HuH-7 (cell line): ENCODE results near the gene TRAPPC3L.
"Not testable (repeated sequence)": the region's sequence is repeated elsewhere in the genome, so short reads cannot be mapped to it uniquely, and the experiment has no call there.

Experiments
- DNase-seq: peaks from one replicate; pipeline ENCODE4 v3.0.0; 2011; ENCODE audit warnings: low spot score

Gene TRAPPC3L

DNA sequence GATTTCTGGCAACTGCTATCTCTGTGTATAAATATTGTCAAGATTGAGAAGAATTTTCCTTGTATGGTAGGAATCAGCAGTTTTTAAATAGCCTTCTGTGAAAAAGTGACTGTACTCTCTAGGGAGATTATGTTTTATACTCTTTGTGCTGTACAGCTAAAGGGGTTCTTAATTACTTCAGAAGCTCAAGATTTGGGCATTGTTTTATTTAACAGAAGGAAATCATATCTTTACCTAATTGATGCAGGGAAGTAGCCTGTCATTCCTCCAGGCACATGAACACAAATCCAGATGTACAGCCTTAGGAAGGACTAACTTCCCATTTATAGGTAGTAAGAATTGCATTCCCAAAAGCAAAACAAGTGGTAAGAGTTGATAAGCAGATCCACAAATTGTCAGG lies 32.8 kb downstream of the TRAPPC3L start:
- no peak for DNase-seq

DNA sequence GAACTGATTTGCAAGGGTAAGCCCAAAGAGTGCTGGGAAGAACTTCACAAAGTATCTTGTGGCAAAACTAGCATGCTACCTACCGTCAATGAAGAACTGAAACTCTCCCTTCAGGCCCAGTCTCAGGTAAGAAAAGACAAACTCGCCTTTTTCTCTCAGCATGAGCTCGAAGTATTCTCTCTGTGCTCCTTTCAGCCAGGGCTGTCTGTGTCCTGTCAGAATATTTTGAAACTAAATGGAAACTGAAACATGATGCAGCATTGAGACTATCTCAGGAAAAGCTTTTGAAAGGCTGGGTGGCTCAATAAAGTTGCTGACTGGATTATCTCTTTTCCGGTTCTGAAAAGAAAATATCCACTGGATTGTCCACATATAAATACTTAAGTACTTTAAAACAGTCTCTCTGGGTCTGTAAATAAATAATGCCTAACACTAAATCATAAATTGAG lies 33.3 kb downstream of the TRAPPC3L start:
- DNase-seq: no peak

DNA sequence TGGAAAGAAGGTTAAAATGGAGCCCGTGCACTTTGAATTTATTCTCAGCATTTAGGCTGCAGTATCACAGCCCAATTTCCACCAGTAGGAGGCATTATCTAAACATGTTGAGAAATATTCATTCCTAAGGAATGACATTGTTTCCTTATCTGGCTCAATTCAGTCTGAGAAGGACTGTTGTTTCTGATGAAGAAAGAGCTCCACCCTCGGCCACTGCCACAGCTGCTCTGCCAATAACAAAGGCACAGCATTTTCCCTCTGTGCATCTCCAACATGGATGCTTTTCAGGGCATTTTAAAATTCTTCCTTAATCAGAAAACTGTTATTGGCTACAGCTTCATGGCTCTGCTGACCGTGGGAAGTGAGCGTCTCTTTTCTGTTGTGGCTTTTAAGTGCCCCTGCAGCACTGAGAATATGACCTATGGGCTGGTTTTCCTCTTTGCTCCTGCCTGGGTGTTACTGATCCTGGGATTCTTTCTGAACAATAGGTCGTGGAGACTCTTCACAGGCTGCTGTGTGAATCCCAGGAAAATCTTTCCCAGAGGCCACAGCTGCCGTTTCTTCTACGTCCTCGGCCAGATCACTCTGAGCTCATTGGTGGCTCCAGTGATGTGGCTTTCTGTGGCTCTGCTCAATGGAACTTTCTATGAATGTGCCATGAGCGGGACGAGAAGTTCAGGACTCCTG lies 33.9 kb downstream of the TRAPPC3L start, which contains the start of gene CALHM5:
Gene CALHM5, plus strand, starts transcription at position 216 of the 687 bp plus-strand sequence. Its CDS starts 58 bp downstream, at position 274.
- no peak for DNase-seq

DNA sequence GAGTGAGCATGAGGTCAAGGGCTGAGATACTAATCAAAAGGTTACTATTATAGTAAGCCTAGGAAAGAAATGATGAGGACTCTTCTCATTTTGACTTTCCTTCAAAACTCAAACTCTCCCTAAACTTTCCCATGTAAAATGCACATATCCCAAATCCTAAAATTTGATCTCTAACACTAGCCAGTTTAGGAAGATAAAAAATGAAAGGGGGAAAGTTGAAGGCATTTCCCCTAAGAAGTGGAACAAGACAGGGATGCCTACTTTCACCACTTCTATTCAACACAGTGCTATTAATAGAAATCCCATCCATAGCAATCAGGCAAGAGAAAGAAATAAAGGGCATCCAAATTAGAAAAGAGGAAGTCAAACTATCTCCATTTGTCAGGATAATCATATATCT lies 37.0 kb downstream of the TRAPPC3L start:
- no peak for DNase-seq

DNA sequence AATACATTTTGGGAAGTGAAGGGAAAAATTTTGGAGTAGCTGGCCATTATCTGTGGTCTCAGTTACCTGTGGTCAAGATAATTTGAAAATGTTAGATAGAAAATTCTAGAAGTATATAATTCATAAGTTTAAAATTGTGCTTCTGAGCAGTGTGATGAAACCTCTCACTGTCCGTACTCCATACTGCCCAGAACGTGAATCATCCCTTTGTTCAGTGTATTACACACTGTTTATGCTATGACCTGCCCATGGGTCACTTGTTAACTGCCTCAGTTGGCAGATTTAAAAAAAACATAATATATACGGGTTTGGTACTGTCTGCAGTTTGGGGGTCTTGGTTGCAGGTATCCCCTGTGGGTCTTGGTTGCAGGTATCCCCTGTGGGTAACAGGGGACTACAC lies 38.2 kb downstream of the TRAPPC3L start:
- DNase-seq: no peak

DNA sequence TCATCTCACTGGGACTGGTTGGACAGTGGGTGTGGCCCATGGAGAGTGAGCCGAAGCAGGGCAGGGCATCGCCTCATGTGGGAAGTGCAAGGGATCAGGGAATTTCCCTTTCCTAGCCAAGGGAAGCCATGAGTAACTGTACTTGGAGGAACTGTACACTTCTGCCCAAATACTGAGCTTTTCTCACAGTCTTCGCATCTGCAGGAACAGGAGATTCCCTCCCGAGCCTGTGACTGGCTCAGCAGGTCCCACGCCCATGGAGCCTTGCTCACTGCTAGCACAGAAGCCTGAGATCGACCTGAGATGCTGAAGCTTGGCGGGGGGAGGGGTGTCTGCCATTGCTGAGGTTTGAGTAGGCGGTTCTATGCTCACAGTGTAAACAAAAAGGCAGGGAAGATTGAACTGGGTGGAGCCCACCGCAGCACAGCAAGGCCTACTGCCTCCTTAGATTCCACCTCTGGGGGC lies 44.5 kb downstream of the TRAPPC3L start:
- no peak for DNase-seq

DNA sequence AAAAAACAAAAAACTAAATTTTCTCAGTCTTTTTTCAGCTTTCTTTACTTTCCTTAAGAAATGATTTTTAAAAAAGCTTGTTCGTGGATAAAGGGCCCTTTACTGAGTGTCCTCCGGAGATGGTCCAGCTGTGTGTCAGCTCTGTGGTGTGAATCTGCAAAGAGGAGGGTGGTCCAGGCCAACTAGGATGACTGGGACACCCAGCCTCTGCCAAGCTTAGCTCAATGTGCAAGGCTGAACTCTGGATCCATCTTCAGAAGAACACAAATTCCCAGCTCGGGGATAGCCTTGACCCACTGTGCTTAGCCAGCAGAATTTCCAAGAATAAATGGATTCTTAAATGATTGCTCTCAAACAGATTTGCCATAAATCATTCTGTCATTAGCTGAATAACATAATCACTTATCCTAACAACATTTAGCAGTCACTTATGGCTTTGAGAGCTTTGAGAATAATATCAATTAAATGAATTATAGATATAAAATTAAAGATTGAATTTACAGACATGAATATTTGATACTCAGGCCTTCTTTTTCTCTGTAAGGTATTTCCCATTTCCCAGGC lies 48.3 kb downstream of the TRAPPC3L start:
- DNase-seq: no peak

DNA sequence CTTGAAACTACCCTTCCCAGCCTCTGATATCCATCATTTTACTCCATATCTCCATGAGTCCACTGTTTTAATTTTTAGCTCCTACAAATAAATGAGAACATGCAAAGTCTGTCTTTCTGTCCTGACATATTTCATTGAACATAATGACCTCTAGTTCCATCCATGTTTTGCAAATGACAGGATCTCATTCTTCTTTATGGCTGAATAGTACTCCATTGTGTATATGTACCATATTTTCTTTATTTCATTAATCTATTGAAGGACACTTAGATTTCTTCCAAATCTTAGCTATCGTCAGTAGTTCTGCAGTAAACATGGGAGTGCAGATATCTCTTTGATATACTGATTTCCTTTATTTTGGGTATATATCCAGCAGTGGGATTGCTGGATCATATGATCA lies 50.3 kb downstream of the TRAPPC3L start:
- not testable (repeated sequence) for DNase-seq

DNA sequence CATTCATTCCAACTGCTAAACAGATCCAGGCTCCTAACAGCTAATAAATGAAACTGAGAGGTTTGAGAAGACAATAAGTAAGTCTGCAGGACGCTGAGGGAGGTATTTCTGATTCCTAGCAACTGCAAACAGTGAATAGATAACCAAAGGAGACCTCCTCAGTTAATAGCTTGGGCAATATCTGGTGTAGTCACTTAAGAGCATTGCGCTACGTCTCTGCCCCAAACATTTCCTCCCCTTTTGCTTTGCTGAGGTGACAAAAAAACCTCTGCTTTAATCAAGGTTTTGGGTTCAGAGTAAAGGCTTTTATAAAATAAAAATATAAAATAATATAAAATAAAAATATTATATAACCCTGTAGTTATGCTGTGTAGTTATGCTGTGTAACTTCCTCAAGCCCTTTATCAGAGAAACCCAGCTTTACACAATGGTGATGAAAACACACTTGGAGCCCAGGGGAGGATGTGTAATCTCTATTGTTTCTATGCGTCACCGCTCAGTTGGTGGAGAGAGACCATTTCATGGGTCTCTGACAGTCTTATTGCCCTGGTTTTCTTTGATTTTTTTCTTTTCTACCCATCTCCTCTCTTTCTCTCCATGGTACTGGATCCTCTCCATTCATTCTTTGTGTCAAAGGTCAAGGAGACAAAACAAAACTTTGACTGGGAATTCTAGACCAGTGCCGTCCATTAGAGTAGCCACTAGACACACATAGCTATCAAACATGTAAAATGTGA lies 53.0 kb downstream of the TRAPPC3L start:
- DNase-seq: no peak

DNA sequence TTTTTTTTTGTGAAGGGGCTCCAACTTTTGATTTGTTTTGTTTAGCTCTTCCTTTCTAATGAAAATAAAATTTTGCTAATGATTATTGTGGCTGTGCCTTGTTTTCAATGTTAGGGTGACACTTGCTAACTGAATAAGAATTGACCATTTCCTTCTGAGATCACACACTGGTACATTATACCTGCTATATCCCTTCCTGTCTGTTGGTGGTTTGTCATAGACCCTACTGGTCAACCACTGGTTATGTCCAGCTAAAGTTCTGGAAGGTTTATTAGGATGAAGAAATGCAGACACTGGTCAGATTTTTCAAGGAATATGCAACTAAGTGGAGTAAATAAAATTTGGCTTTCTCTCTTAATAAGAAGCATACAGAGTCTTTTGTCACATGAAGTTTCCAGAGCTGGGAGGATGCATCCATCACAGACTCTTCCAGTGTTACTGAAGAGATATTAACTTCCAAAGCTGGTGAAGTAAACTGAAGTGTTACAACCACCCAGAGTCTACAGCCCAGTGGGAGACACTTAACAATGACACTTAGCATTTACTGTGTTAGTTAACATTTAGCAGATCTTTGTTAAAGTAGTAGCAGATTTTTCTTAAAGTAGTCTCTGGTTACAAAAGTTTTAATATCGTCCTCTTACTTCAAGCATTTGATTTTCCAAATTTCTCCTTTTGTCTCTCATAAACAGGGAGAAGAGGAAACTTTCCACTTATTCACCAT lies 53.7 kb downstream of the TRAPPC3L start:
- DNase-seq: no peak

DNA sequence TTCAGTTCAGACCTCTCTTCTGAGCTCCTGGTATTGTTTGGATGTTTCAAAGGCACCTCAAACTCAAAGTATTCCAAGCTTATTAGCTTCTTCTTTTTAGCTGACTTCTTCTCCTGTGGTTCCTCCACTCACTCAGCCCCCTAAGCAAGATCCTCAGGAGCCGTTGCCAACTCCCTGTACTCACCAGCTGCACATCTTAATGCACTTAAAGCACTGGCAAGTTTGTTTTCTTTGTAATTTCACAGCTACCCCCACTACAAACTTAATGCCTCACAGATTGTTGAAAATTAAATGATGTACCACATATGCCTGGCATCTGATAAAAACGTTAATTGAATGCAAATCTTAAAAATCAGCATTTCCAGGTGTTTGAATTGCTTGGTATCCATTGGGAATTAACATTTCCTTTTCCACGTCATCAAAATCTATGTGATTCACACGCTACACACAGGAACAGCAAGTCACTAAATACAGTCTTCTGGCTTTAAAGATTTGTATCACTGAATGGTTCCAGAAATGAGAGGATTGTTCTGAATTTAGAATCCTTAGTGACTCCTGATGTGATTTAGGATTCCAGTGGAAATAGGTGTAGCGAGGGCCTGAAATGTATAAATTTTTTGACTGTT lies 59.8 kb downstream of the TRAPPC3L start:
- no peak for DNase-seq

DNA sequence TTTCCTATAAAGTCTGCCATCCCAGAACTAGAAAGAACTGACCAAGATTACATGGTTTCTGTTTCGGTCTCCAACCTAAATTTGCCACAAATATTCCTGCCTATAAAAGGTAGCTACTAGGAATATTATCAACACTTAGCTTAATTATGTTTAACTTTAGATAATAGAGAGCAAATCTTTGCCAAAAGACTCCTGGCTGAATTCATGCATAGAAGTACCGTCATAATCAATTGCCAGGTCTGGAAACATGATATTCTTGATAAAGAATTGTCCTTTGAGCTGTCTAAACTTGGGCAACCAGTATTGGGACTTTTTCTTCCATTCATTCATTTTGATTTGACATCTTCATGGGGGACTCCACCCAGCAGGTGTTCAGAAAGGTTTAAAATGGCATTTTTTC lies 61.9 kb downstream of the TRAPPC3L start:
- DNase-seq: no peak

DNA sequence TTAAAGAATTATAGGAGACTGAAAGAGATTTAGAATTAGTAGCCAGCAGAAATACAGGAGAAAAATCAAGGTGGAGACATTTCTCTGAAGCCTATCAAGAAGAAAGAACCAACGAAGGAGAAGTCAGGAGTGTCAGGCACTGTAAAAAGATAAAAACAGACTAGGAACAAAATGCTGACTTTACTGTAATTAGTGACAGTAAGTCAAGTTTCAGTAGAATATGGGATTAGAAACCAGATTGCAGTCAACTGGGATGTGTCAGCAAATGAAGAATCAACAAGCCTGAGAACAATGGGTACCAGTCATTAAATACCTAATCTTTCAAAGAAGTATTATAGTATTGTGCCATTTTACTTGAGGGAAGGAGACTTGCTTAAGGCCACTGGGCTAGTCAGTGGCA lies 62.7 kb downstream of the TRAPPC3L start:
- no peak for DNase-seq

DNA sequence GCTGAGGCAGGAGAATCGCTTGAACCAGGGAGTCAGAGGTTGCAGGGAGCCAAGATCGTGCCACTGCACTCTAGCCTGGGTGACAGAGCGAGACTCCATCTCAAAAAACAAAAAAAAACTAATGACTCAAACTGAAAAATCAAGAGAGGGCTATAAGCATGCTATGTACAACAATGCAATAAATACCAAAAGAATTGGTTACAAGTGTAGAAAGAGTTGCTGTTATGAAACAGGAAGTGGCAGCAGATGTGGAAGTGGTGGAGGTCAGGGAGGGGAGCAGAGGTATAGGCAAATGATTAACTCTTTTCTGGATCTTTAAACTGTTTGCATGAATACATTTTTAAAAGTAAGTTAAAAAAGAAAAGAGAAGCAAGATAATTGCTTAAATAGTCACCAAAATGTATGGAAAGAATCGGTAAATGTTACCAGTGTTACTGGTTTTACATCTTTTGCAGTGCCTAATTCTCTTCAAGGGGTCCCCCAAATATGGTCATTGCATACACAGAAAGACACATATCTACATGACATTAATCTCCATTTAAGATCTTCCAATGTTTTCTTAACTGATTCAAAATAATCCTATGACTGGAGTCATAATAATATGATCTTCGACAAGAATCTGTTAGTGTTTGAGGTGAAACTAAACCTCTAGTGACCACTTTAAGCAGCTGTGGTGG lies 69.3 kb downstream of the TRAPPC3L start:
- peak; percentile 45 for DNase-seq

DNA sequence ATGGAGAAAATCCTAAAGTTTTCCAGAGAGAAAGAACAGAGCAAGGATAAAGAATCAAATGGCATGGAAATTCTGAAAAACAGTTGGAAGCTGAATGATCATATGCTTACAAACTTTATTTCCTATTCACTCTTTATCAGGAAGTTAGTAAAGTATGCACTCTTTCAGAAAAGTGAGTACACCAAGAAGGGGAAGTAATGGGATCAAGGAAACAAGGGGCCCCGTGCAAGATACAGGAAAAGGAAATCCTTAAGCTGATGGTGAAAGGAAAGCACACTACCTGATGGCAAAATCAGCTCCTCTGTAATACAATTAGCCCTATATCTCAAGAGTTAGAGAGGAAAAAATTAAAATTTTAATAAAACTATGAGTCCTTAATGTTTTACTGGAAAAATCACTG lies 70.3 kb downstream of the TRAPPC3L start:
- no peak for DNase-seq

DNA sequence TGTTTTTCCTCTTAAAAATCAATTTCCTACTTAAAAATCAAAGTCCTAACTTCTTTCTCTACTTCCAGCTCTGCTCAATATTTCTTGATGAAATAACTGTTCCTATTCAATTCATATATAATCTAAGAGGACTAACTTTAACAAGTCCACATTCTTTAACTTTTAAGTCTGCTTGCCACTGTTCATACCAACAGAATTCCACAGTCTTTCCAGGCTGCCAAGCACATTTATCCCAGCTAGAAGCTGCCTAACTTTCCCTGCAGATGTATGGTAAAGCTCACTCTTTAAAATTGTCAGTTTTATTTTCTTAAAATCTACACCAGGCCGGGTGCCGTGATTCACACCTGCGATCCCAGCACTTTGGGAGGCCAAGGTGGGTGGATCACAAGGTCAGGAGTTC lies 72.8 kb downstream of the TRAPPC3L start:
- no peak for DNase-seq

DNA sequence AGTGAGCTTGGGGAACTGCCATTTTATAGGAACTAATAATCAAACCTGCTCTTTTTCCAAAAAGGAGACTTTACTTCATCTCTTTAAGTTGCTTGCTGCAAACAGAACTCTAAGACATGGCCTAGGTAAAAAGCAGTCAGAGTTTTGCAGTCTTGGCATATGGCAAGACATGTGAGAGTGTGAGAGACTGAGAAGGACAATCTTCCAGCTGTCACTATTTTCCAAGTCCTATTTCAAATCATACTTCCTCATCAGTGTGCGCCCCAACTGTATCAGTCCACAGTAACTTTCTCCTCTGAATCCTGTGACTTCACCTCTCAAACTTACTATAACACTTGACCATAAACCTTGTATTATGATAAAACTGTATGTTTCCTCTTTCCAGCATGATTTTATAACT lies 74.0 kb downstream of the TRAPPC3L start:
- DNase-seq: no peak

DNA sequence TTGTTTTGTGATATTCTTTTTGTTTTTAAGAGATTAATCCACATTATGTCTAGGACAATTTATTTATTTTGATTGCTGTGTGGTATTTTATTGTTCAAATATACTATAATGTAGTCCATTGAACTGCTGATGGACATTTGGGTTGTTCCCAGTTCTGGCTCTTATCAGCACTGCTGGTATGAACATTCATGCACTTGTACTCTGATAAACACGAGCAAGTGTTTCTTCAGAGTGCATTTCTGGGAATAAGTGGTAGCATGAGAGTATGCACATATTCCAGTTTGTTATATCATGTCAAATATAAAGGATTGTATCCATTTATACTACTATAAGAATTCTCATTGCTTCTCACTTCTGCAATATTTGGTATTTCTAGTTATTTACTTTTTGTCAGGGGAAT lies 77.2 kb downstream of the TRAPPC3L start:
- no peak for DNase-seq

DNA sequence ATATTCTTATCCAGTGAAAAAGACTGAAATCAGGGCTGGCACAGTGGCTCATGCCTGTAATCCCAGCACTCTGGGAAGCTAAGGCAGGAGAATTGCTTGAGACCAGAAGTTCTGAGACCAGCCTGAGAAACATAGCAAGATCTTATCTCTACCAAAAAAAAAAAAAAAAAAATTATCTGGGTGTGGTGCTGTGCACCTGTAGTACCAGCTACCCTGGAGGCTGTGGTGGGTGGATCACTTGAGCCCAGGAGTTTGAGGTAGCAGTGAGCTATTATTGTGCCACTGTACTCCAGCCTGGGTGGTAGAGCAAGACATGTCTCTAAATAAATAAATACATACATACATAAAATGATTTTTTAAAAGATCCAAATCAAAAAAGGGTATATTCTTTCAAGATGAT lies 78.0 kb downstream of the TRAPPC3L start:
- DNase-seq: no peak

DNA sequence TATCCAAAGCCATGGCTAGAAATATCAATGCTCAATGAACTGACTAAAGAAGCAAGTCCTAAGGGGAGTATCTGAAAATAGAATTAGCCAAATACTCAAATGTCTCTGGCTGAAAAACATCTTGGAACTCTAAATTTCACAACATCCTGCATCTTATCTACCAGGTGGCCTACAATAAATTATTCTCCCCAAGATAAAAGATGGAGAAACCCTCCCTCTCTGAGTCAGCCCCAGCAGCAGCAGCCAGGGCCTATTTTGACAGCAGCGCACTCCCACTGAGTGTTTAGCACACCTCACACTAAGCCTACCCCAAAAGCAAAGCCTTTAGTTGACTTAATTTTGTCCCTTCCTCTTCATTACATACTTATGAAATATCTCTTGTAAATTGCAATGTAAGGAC lies 78.4 kb downstream of the TRAPPC3L start:
- no peak for DNase-seq

DNA sequence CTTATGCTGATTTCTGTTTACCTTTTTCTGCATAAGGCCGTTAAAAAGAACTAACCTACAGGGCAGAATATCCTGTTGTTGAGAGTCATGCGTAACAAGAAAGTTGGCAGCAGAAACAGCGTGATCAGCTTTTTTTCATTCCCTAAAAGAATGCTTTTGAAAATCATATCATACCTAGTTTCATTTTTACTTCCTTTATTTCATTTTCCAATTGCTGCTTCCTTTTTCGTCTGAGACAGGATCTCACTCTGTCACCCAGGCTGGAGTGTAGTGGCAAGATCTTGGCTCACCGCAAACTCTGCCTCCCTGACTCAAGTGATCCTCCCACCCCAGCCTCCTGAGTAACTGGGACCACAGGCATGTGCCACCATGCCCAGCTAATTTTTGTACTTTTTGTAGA lies 80.2 kb downstream of the TRAPPC3L start:
- no peak for DNase-seq

DNA sequence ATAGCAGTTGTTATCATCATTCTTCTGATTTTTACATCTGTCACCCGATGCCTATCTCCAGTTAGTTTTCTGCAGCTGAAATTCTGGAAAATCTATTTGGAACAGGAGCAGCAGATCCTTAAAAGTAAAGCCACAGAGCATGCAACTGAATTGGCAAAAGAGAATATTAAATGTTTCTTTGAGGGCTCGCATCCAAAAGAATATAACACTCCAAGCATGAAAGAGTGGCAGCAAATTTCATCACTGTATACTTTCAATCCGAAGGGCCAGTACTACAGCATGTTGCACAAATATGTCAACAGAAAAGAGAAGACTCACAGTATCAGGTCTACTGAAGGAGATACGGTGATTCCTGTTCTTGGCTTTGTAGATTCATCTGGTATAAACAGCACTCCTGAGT lies 82.2 kb downstream of the TRAPPC3L start:
- DNase-seq: no peak
